NCI-H82 treated with DMSO at 0.1 percent for 48 hours (cell line): ENCODE data around the gene HTR4.
"Not testable (repeated sequence)": the region's sequence is repeated elsewhere in the genome, so short reads cannot be mapped to it uniquely, and the experiment has no call there.

ENCODE experiments used
- DNase-seq: peaks from one replicate; lab custom pipeline; 2025; ENCODE audit not compliant: unreplicated experiment; lab: John Stamatoyannopoulos, UW

HTR4 gene

GRCh38 chr5:148482697-148483462, 171.4 kb downstream of the HTR4 start:
- no peak for DNase-seq

GRCh38 chr5:148482196-148482595, 172.1 kb downstream of the HTR4 start:
- no peak for DNase-seq

DNA sequence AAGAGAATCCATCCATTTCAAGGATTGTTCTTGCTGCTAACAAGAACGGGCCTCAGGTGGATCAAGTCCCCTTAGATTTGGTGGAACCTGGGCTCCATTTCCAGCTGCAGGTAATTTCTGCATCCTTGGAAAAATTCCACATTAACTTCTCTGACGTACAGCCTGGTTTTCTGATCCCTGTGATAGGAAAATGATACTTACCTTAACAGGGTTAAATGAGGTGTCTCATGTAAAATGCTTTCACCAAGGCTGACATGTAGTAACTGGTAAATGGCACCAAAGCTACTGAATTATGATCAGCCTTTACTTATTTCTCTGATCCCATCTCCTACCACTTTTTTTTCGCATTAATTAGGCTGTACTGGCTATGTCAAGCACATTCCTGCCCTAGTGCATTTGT, 176.9 kb downstream of the HTR4 start:
- DNase-seq: no peak

GRCh38 chr5:148476302-148476701, 178.0 kb downstream of the HTR4 start:
- DNase-seq: no peak

- no peak for DNase-seq
These were observed 180.3 kb downstream of the HTR4 start for GRCh38 chr5:148474025-148474511.

GRCh38 chr5:148471379-148471778, 182.9 kb downstream of the HTR4 start:
- DNase-seq: no peak

GRCh38 chr5:148469501-148469935, 184.8 kb downstream of the HTR4 start:
- no peak for DNase-seq

- not testable (repeated sequence) for DNase-seq
These were observed 185.6 kb downstream of the HTR4 start for GRCh38 chr5:148468746-148469145.

- no peak for DNase-seq
These were observed 186.4 kb downstream of the HTR4 start for GRCh38 chr5:148467958-148468357.

DNA sequence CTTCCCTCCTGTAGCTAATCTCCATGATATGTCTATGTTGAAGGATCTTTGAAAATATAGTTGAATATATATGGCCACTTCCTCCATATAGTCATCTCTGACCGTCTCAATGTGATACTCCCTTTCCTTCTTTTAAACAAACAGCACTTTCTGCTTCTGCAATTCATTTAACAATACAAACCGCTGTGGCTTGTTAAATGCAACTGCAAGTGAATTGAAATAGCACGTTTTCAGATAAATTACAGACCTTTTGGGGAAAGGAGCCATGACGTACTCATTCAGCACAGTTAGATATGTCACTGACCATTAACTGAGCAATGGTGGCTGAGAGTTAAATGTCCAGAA, 188.1 kb downstream of the HTR4 start:
- no peak for DNase-seq

GRCh38 chr5:148465381-148466235, 188.7 kb downstream of the HTR4 start:
- DNase-seq: no peak

- DNase-seq: no peak
These were observed 194.7 kb downstream of the HTR4 start for GRCh38 chr5:148459669-148460068.

DNA sequence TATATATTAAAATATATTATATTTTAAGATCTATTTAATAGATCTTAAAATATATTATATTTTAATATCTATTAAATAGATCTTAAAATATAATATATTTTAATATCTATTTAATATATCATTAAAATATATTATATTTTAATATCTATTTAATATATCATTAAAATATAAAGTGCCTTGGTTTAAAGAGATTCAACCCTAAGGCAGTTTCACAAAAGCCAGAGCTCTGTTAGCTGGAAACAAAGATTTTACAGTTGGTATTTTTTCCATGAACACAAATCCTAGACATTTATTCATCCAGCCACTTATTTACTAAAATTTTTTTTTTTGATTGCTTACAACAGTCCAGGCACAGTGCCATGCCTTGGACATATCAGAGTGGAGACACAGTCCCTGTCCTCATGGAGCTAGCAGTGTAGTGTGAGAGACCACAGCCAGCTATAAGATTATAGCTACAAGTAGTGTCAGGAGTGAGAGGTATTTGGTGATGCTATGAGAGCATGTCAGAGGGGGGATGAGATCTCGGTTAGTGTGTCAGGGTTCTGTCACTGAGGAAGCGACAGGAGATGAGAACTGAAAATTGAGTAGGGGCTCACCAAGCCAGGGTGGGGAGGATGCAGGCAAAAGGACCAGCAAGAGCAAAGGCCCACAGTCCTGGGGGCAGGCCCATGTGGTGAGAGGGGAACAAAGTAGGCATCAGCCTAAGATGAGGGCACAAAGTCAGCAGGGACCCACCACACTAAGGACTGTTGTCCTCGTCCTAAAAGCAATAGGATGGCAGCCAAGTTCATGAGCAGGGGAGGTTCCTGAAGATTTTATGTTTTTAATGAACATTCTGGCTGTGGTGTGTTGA, 196.1 kb downstream of the HTR4 start:
- no peak for DNase-seq

DNA sequence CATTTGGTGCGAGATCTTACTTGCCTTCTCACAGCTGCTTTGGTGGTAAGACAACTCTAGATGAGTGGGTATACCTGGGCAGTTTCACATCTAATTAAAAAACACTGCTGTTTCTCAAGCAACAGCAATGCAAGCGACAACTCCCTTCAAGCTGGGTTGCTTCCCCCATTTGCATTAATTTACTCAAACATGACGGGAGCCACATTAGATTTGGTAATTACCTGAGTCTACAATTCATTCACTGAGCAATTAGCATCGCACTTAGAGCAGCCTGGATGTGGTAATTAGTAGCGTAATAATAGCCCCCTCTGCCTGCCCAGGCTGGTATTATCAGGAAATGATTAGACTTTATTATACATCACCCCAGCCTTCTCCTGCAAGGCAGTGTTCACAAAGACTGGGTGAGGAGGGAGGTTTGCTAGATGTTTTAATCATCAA, 197.1 kb downstream of the HTR4 start:
- no peak for DNase-seq

GRCh38 chr5:148455185-148455584, 199.1 kb downstream of the HTR4 start:
- DNase-seq: no peak

GRCh38 chr5:148454576-148454975, 199.8 kb downstream of the HTR4 start:
- DNase-seq: no peak

DNA sequence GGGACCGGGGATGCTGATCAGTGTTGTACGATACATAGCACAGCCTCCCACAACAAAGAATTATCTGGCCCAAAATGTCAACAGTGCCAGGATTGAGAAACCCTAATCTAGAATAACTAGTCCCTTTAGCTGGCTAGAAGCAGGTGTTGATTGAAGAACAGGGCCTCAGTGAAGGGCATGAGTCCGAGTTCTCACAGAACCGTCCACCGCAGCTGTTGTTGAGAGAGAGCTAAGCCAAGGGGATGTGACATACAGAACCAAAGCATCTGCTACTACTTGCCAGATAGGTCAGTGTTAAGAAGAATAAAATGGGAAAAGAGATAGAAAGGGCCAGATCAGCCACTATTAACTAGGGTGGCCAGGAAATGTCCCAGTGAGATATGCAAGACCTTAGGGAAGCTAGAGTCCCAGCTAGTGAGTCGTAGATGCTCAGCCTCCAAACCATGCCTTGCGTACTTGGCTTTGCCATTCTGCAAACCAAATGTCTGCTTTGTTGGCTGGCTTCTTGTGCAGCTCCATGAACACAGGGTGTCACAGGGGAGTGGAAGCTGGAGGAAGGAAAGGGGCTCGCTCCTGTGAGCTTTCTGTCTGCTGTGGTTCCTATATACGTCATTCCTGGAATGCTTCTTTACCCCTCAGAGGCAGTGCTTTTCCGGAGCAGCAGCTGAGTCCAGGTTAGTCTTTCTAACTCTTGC, 201.7 kb downstream of the HTR4 start:
- no peak for DNase-seq

DNA sequence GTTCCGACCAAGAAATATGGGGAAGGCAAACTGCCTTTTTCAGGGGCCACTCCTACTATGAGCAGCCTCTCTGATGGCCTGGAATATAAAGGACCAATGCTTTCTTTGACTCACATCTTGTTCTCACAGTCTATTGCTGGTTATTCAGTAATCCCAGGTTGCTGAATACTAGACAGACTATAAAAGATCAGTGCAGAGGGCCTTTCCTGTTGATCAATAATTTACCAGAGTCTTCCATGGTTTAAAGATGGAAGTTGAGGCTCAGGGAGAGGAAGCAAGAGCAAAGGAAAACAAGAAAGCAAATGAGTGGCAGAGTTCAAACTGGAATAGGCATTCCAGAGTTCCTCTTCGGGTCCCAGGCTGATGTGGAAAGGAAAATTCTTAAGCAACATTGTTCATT, 207.7 kb downstream of the HTR4 start:
- no peak for DNase-seq

DNA sequence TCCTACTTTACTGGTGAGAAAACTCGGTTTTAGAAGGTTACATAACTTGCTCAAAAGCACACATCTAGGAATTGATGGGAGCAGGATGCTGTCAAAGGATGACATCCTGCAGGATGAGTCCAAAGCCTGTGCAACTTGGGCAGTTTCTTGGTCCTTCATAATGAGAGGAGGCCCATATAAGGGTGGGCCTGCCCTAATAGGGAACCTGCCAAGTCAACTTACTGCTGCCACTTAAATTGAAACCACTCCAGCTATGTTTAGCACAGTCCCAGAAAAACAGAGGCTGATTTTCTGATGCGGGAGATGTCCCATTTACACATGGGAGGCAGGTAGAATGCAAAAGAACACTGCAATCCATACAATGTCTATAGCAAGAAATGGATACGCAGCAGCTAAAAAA, 208.7 kb downstream of the HTR4 start:
- DNase-seq: no peak

DNA sequence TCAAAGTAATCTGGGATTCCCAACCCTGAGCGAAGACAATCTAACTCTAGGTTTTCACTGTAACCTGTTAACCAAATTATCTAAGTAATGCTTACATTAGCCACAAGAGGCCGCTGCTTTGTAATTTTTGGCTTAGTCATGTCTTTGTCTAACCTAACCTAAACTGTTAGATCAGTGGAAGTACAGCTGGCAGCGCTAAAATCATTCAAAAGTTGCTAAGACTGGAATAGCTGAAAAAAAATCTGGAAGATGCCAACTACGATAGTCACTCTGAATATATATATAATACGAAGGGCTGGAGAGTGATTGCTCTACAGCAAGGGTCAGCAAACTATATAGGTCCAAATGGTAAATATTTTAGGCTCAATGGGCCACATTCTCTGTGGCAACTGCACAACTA, 210.3 kb downstream of the HTR4 start:
- peak; percentile 5 for DNase-seq

GRCh38 chr5:148443241-148443640, 211.1 kb downstream of the HTR4 start:
- no peak for DNase-seq
